Gastroesophageal sphincter (tissue), 3 donors: ENCODE measurements around the gene BBS1.
A peak's percentile ranks its signal among the peaks of the same experiment; 100 is the strongest.

ENCODE experiments used
- POLR2A ChIP-seq, 2 donors: fragments of 450-650 bp; IDR thresholded peaks; one replicate each; pipeline ENCODE4 v1.6.1; 2017; ENCODE audit warnings: antibody characterized with exemption in 2 of 2, mild to moderate bottlenecking in 2 of 2, moderate library complexity in 1 of 2
- POLR2AphosphoS5 ChIP-seq: sonication (generic); formaldehyde crosslinking; IDR thresholded peaks from one replicate; pipeline ENCODE4 v1.6.1; 2017; ENCODE audit warnings: antibody characterized with exemption
- TF ChIP-seq, protein P1 (sequence below), 4 experiments: fragments of 200-600 bp in 2 of 4; fragments of 450-650 bp in 2 of 4; sonication (generic) in 1 of 4; IDR thresholded peaks; one replicate each; pipeline ENCODE4 v1.5.1; 2017 to 2019; ENCODE audit warnings: antibody characterized with exemption in 4 of 4, mild to moderate bottlenecking in 2 of 4, moderate library complexity in 2 of 4

DNA sequence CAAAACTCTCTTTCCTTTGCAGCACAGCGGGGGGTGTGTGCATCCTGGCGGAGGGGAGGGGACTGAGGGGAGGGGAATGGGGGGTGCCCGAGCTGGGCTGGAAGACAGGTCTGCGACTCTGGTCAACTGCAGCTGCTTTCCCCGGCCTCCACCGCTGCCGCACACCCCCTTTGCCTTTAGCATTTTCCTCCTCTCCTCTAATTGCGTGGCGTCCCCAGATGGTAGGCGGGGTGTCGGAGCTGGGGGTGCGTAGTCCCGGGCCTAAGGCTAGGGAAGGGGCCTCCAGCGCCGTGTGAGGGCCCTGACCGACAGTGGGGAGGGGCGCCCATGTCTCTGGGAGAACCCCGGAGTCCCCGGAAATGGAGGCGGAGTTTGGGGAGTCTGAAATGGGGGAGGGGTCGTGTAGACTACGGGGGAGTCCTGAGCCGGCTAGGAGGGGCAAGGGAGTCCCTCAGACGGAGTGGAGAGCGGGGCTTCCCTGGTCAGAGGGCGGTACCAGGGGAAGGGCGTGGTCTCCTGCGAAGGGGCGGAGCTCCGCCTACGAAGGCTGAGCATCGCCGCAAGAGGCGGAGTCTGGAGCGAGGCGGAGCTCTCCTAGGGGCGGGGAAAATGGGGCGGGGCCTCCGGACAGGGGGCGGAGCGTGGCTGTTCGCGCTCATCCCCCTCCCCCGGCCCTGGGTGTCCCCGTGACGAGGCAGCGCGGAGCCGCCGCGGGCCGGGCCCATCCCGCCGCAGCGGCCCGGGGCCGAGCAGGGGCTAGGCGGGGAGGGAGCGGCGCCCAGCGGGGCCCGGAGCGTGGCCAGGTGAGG, 44.0 kb upstream of the BBS1 start, which contains the start of gene PELI3:
- TF ChIP-seq, protein P1, sequence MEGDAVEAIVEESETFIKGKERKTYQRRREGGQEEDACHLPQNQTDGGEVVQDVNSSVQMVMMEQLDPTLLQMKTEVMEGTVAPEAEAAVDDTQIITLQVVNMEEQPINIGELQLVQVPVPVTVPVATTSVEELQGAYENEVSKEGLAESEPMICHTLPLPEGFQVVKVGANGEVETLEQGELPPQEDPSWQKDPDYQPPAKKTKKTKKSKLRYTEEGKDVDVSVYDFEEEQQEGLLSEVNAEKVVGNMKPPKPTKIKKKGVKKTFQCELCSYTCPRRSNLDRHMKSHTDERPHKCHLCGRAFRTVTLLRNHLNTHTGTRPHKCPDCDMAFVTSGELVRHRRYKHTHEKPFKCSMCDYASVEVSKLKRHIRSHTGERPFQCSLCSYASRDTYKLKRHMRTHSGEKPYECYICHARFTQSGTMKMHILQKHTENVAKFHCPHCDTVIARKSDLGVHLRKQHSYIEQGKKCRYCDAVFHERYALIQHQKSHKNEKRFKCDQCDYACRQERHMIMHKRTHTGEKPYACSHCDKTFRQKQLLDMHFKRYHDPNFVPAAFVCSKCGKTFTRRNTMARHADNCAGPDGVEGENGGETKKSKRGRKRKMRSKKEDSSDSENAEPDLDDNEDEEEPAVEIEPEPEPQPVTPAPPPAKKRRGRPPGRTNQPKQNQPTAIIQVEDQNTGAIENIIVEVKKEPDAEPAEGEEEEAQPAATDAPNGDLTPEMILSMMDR (IDR thresholded peaks at IDR 0.05): peak in 1 of 4 experiments; percentile 17
- peak; percentile 24 for TF ChIP-seq POLR2AphosphoS5
- peak; percentile 39 to 45 for TF ChIP-seq POLR2A (IDR thresholded peaks at IDR 0.05)
